Erythroblast (primary cell): Measurements from ENCODE around the gene NR3C2.

Experiments
- GATA1 ChIP-seq: IDR thresholded peaks from 2 replicates; pipeline ENCODE4 v1.6.1; 2011; ENCODE audit warnings: low read depth, mild to moderate bottlenecking, control low read depth, low read length, moderate library complexity
- POLR2A ChIP-seq: IDR thresholded peaks from 2 replicates; pipeline ENCODE4 v1.6.1; 2011; ENCODE audit warnings: mild to moderate bottlenecking, low read length

DNA sequence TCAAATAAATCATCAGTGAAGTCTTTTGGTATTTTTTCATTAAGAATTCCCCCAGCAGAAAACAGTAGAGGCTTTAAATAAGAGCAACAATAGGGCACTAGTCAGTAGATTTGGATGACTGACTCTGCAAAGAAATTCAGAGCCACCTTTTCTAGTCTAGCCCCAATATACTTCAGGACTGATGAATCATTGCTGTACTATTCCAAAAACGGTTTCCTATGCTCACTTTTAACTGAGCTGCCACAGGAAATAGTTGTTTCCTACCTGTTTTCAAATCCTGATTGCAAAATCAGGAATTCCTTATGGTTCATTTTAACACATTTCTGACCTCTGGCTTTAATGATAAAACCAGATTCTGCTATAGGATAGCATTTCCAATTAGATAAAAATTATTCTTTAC, 171.6 kb downstream of the NR3C2 start:
- TF ChIP-seq POLR2A (no peak), GATA1 (no peak)
